BJ (cell line): ENCODE data around the gene NIN. TPM values are rescaled to one million over a fixed set of nuclear protein-coding genes. Genes with fewer than 3 reads are reported as not detected.

Experiments
- CTCF ChIA-PET: fragments of 350-600 bp; formaldehyde crosslinking; extraction: SDS; loops from one replicate; lab custom pipeline; 2021; ENCODE audit warnings: antibody characterized with exemption, inconsistent platforms; lab: Yijun Ruan, JAX
- POLR2A ChIA-PET: fragments of 300-600 bp; sonication (Branson Sonifier 250); formaldehyde crosslinking; extraction: SDS; loops from one replicate; lab custom pipeline; 2021; ENCODE audit warnings: antibody characterized with exemption; lab: Charles Lee
- DNase-seq: peaks from one replicate; pipeline ENCODE4 v3.0.0-alpha.2; 2011; ENCODE audit warnings: low read depth
- H3K27me3 ChIP-seq: 2 replicates; pipeline ENCODE4 v1.6.0; 2011; ENCODE audit warnings: low read length; ENCODE audit not compliant: control insufficient read depth, insufficient read depth
- H3K36me3 ChIP-seq: 2 replicates; pipeline ENCODE4 v1.5.1; 2011; ENCODE audit warnings: low read length; ENCODE audit not compliant: control insufficient read depth, insufficient read depth
- H3K4me3 ChIP-seq: 2 replicates; pipeline ENCODE4 v1.5.1; 2011; ENCODE audit warnings: low read depth, mild to moderate bottlenecking, control low read depth, low read length
- polyA plus RNA-seq: library from polyadenylated mRNA; depleted of rRNA; stranded (reverse); fragments of >200 nt; gene quantifications from 2 replicates; pipeline ENCODE4 v1.2.3, GENCODE V29; 2011
- TF ChIP-seq, protein P1 (sequence below): IDR thresholded peaks from 2 replicates; pipeline ENCODE4 v1.5.1; 2011; ENCODE audit warnings: low read depth, mild to moderate bottlenecking, control low read depth, inconsistent platforms, low read length, moderate library complexity; ENCODE audit not compliant: insufficient read depth

Gene NIN
- polyA plus RNA-seq, 1 experiment = 11.4 TPM

GRCh38 chr14:50792634-50793068 lies 38.3 kb downstream of the NIN start:
- TF ChIP-seq, protein P1, sequence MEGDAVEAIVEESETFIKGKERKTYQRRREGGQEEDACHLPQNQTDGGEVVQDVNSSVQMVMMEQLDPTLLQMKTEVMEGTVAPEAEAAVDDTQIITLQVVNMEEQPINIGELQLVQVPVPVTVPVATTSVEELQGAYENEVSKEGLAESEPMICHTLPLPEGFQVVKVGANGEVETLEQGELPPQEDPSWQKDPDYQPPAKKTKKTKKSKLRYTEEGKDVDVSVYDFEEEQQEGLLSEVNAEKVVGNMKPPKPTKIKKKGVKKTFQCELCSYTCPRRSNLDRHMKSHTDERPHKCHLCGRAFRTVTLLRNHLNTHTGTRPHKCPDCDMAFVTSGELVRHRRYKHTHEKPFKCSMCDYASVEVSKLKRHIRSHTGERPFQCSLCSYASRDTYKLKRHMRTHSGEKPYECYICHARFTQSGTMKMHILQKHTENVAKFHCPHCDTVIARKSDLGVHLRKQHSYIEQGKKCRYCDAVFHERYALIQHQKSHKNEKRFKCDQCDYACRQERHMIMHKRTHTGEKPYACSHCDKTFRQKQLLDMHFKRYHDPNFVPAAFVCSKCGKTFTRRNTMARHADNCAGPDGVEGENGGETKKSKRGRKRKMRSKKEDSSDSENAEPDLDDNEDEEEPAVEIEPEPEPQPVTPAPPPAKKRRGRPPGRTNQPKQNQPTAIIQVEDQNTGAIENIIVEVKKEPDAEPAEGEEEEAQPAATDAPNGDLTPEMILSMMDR = no peak

DNA sequence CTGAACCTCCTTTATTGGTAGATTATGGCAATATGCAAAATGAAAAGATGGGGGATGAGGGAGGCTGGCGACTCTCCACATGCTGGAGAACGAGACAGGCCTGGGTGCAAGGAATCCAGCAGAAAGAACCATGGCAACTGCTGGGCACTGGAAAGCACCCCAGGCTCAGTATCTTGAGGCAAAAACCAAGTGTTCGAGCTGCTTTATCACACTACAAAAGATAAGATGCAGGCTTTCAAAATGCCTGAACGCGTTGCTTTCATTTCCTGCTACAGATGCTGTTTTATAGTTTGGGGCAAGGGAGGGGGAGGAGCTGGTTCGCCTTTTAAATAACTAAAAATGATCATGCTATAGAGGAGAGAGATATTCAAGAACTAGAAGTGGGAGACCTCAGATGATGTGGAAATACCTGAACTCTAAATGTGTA lies 38.9 kb downstream of the NIN start:
- TF ChIP-seq, protein P1 = no peak
- DNase-seq = no peak
- ChIA-PET POLR2A (no interaction called here), CTCF (interaction anchor here (0.7 to 2.1 kb wide), 4 partner anchors 10 to 68 kb away, joined by 3 to 8 read pairs (median 6); no protein-coding TSS in a partner anchor)
- H3K27me3 ChIP-seq = no peaks in the 10 kb centered on the region
- no peaks in the 10 kb centered on the region for H3K36me3 ChIP-seq
- H3K4me3 ChIP-seq = no peak overlapping the region

More at GRCh38 chr14:50792634-50793068, 38.3 kb downstream of the NIN start:
- DNase-seq = no peak
- ChIA-PET CTCF (interaction anchor here (0.6 to 2.1 kb wide), 4 partner anchors 10 to 168 kb away, joined by 3 to 8 read pairs (median 6); no protein-coding TSS in a partner anchor), POLR2A (no interaction called here)
- no peak overlapping the region for H3K4me3 ChIP-seq
- H3K27me3 ChIP-seq = no peaks in the 10 kb centered on the region
- no peaks in the 10 kb centered on the region for H3K36me3 ChIP-seq

- Histone ChIP-seq H3K4me3 (no peak overlapping the region), H3K27me3 (no peaks in the 10 kb centered on the region), H3K36me3 (no peaks in the 10 kb centered on the region)
- POLR2A ChIA-PET = no interaction called here
- TF ChIP-seq, protein P1 = no peak
- DNase-seq = no peak
- CTCF ChIA-PET = interaction anchor here (1.8 to 1.9 kb wide), 2 partner anchors 14 to 17 kb away, joined by 7 to 8 read pairs; no protein-coding TSS in a partner anchor
These were observed 39.8 kb downstream of the NIN start for GRCh38 chr14:50791201-50791600.

DNA sequence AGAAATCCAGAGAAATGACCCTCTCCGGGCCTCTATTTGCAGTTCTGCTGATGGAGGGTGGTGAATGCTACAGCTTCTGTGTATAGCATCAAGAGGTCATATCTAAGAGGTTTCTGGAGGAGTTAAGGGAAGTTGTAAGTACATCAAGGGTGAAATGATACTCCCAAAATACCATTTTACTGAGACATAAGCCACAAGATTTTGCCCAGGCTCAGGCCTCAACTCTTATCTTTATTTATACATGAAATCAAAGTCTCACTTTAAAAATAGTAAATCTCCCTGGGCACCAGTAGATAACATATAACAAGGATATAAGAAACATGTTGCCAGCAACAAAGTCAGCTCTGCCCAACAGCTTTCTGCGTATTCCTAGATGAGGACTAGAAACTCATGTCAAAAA lies 40.4 kb downstream of the NIN start:
- POLR2A ChIA-PET = no interaction called here
- TF ChIP-seq, protein P1 = no peak
- H3K36me3 ChIP-seq = no peaks in the 10 kb centered on the region
- CTCF ChIA-PET = interaction anchor here (1.4 to 6.2 kb wide), 2 partner anchors 14 to 17 kb away, joined by 4 to 44 read pairs; no protein-coding TSS in a partner anchor
- no peak for DNase-seq
- no peak overlapping the region for H3K4me3 ChIP-seq
- no peaks in the 10 kb centered on the region for H3K27me3 ChIP-seq

- POLR2A ChIA-PET = no interaction called here
- CTCF ChIA-PET = interaction anchor here (1.2 to 6.2 kb wide), 5 partner anchors 10 to 227 kb away, joined by 3 to 44 read pairs (median 4); partner anchors contain the start of gene ATL1
- TF ChIP-seq, protein P1 = no peak
These were observed 44.1 kb downstream of the NIN start for GRCh38 chr14:50786751-50787464.

More at GRCh38 chr14:50786751-50787464, 44.1 kb downstream of the NIN start:
- DNase-seq = no peak
- Histone ChIP-seq H3K4me3 (no peak overlapping the region), H3K36me3 (no peaks in the 10 kb centered on the region; the same call in 1 of the 2 replicates), H3K27me3 (no peaks in the 10 kb centered on the region)
